GM12875 (cell line): ENCODE results near the gene KIAA2012.

ENCODE experiments used
- H3K4me3 ChIP-seq: one replicate; pipeline ENCODE4 v1.5.1; 2011; ENCODE audit warnings: low read depth, low read length, control low read depth
- TF ChIP-seq, protein P1 (sequence below): IDR thresholded peaks from 2 replicates; pipeline ENCODE4 v1.5.1; 2011; ENCODE audit warnings: low read depth, mild to moderate bottlenecking, control low read depth, inconsistent platforms, low read length, moderate library complexity, borderline replicate concordance; ENCODE audit not compliant: insufficient read depth

Gene KIAA2012

DNA sequence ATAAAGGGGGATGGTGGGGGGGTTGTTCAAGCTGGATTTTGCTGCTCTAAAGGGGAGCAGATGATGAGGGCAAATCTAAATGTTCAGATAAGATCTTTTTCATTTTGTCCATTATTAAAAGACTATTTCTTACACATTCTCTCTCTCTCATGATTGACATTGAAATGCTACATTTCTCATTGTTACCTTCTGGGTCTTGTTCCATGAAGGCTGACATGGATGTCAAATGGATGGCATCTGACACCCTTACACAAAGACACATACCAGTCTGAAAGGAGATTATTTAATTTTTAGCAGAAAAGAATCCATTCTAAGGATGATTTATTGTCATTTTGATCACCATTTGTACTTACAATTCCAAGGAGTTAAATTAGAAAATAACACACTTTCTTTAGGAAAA, 28.3 kb upstream of the KIAA2012 start:
- H3K4me3 ChIP-seq: no peak overlapping the region
- TF ChIP-seq, protein P1, sequence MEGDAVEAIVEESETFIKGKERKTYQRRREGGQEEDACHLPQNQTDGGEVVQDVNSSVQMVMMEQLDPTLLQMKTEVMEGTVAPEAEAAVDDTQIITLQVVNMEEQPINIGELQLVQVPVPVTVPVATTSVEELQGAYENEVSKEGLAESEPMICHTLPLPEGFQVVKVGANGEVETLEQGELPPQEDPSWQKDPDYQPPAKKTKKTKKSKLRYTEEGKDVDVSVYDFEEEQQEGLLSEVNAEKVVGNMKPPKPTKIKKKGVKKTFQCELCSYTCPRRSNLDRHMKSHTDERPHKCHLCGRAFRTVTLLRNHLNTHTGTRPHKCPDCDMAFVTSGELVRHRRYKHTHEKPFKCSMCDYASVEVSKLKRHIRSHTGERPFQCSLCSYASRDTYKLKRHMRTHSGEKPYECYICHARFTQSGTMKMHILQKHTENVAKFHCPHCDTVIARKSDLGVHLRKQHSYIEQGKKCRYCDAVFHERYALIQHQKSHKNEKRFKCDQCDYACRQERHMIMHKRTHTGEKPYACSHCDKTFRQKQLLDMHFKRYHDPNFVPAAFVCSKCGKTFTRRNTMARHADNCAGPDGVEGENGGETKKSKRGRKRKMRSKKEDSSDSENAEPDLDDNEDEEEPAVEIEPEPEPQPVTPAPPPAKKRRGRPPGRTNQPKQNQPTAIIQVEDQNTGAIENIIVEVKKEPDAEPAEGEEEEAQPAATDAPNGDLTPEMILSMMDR: no peak

DNA sequence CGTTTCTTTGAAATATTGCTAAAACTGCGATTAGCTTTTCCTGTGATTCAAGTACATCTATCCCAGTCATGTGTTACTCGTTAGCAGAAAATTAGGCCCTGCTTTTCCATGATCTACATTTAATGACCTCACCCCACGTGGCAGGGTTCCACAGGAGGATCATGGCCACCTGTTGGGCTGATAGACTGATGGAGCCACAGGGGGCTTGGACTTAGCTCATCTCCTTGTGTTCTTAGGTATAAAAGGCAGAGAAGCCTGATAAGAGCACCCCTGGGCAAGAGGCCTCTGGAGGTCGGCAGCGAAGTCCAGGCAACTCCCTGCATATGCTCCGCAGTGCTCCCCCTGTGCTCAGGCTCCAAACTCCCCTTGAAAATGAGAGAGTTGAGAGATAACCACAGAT, 26.5 kb upstream of the KIAA2012 start:
- no peak overlapping the region for H3K4me3 ChIP-seq
- TF ChIP-seq, protein P1: no peak

DNA sequence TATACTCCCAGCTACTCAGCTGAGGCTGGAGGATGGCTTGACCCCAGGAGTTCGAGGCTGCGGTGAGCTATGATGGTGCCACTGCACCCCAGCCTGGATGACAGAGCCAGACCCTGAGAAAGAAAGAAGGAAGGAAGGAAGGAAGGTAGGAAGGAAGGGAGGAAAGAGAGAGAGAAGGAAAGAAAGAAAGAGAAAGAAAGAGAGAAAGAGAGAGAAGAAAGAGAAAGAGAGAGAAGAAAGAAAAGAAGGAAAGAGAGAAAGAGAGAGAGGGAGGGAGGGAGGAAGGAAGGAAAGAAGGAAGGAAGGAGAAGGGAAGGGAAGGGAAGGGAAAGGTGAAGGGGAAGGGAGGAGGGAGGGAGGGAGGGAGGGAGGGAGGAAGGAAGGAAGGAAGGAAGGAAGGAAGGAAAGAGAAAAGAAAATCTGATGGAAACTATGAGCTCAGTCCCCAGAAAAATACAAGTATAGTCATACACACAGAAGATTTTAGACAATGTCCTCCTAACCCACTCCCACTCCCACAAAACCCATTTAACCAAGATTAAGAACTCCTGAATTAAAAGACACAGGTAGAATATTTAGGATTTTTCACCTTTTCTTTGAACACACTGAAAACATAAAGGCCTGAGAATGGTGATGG, 23.8 kb upstream of the KIAA2012 start:
- TF ChIP-seq, protein P1: no peak
- no peak overlapping the region for H3K4me3 ChIP-seq

DNA sequence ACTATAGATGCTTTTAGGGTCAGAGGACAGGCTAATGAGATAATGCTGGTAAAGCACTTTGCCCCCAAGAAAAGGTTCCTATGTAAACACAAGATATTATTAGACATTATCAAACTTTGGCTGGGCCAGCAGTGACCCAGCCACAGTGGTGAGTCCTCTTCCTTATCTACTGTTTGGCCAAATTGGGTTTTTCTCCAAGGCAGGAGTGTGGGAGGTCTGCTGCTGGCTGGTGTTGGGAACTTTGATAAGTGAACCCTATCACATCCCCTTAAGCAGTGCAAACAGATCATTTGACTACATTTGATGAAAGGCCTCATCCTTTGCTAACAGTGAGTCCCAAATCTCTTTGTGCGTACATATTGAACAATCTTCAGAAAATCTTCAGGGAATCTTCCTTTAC, 23.2 kb upstream of the KIAA2012 start:
- no peak overlapping the region for H3K4me3 ChIP-seq
- TF ChIP-seq, protein P1: no peak

DNA sequence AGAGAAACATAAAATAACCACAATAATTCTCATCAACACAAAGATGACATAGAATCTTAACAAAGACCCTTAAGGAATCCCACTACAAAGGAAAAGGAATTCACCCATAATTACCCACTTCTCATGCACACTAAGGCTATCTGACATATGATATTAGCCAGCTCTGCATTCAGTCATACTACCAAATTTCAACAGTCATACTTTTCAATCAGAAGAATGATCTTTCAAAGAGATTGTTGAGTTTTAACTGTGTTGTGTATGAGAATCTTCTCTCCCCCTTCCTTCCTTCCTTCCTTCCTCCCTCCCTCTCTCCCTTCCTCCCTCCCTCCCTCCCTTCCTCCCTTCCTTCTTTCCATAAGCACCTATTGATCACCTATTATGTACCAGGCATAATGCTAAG, 22.4 kb upstream of the KIAA2012 start:
- TF ChIP-seq, protein P1: no peak
- no peak overlapping the region for H3K4me3 ChIP-seq

DNA sequence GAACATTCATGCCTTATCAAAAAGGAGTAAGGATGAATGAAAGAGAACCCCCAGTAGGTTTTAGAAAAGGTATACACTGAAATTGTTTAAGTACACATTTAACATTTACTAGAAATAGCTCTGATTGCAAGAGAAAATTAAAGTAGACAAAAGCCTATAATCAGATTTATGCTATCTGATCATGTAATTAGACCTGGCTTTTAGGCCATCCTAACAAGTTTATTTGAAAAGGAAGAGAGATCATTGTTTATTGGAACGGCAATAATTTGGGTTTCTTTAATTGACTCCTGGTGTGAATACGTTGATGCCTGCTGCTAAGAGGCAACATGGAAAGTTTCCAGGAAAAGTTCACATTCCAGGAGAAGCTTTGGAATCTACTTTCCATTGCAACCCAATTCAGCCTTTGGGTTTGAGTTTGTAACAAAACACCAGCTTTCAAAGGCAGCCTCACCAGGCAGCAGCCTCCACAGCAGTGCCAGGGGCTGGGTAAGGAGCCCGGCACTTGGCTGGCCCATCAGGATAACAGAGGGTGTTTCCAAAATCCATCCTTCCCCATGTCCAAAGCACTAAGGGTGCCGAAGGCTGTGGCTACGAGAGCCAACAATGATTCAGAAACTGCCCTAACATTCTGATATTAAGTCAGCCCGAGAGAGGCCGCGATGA, 21.4 kb upstream of the KIAA2012 start:
- H3K4me3 ChIP-seq: no peak overlapping the region
- TF ChIP-seq, protein P1: no peak

DNA sequence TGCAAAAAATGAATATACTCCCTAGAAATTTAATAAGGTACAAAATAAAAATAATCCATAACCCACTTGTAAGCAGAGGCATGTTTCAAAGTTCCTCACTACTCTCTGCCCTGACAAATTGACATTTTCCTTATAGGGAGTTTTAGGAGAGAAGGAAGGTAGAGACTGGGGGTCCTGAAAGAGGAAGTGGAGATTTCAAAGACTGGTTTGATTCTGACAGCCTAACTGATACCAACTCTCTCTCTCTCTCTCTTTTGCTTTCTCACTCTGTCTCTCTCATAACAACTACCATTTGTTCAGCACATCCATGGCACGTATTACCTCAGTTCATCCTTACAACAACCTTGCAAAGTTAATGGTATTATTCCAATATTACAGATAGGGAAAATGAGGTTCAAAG, 20.8 kb upstream of the KIAA2012 start:
- H3K4me3 ChIP-seq: no peak overlapping the region
- TF ChIP-seq, protein P1: no peak
